HepG2 (cell line): ENCODE data around the gene COPS9. TPM values are rescaled to one million over a fixed set of nuclear protein-coding genes. Genes with fewer than 3 reads are reported as not detected.

Source experiments
- ATAC-seq: fragments of 200-7000 bp; cut with Tn5 transposase; 3 replicates; pipeline ENCODE4 v1.9.1; 2020; ENCODE audit warnings: mild to moderate bottlenecking, moderate library complexity
- BruUV-seq: library from RNA; stranded (reverse); fragments of 400-500 nt; replicated peaks from 2 replicates; lab custom pipeline; 2021; lab: Mats Ljungman, UMichigan
- CTCF ChIA-PET: fragments of 300-600 bp; formaldehyde crosslinking; extraction: SDS; loops from one replicate; lab custom pipeline; 2021; ENCODE audit warnings: low total read pairs, inconsistent platforms, low intra/inter-chr PET ratio; lab: Yijun Ruan, JAX
- POLR2A ChIA-PET: fragments of 350-600 bp; sonication (Branson Sonifier 250); formaldehyde crosslinking; loops from one replicate; lab custom pipeline; 2020; ENCODE audit warnings: antibody characterized with exemption, inconsistent platforms; lab: Yijun Ruan, JAX
- DNase-seq: peaks from one replicate; pipeline ENCODE4 v3.0.0-alpha.2; 2015; ENCODE audit warnings: low spot score
- FAIRE-seq: peaks from 3 replicates; lab custom pipeline; 2011; peaks lifted over from hg19 to GRCh38; lab: Jason Lieb, UNC
- H2AFZ ChIP-seq: one replicate; pipeline ENCODE4 v1.6.1; 2011; ENCODE audit warnings: low read length, inconsistent platforms
- H3K27ac ChIP-seq: fragments of 300-600 bp; 3 replicates; pipeline ENCODE4 v1.8.0; 2011; ENCODE audit warnings: mixed run types, mild to moderate bottlenecking, mixed read lengths, low read length, inconsistent platforms; ENCODE audit not compliant: insufficient read depth; ENCODE audit errors: extremely low read length
- H3K27me3 ChIP-seq, 2 experiments: fragments of 200-600 bp in 1 of 2; 2 replicates in 1 of 2; 3 replicates in 1 of 2; pipeline versions ENCODE4 v1.6.0 to v1.8.0; 2011; ENCODE audit warnings: low read length in 2 of 2, mild to moderate bottlenecking in 2 of 2, moderate library complexity in 2 of 2, inconsistent platforms in 1 of 2; ENCODE audit not compliant: insufficient read depth in 2 of 2, control insufficient read depth in 1 of 2
- H3K36me3 ChIP-seq, 2 experiments: fragments of 200-600 bp in 1 of 2; replicated peaks in 1 of 2; 2 replicates in 1 of 2; 3 replicates in 1 of 2; pipeline versions ENCODE4 v1.5.1 to v1.8.0; 2011; ENCODE audit warnings: low read length in 2 of 2, inconsistent platforms in 1 of 2; ENCODE audit not compliant: insufficient read depth in 2 of 2, control insufficient read depth in 1 of 2
- H3K4me1 ChIP-seq: 2 replicates; pipeline ENCODE4 v1.5.1; 2012; ENCODE audit warnings: low read length, inconsistent platforms; ENCODE audit not compliant: insufficient read depth
- H3K4me2 ChIP-seq: 2 replicates; pipeline ENCODE4 v1.6.0; 2011; ENCODE audit warnings: low read depth, low read length, inconsistent platforms
- H3K4me3 ChIP-seq, 3 experiments: fragments of 200-600 bp in 1 of 3; sonication (generic), shearing (Covaris generic) in 1 of 3; replicated peaks in 1 of 3; 2 replicates each; pipeline ENCODE4 v1.5.1; 2011 to 2016; ENCODE audit warnings: low read length in 3 of 3, inconsistent platforms in 2 of 3, low read depth in 2 of 3, mild to moderate bottlenecking in 2 of 3, control low read depth in 1 of 3, mixed read lengths in 1 of 3; ENCODE audit not compliant: insufficient read depth in 1 of 3
- H3K79me2 ChIP-seq: one replicate; pipeline ENCODE4 v1.6.1; 2011; ENCODE audit warnings: low read length, inconsistent platforms; ENCODE audit not compliant: insufficient read depth
- H3K9ac ChIP-seq: 2 replicates; pipeline ENCODE4 v1.6.0; 2011; ENCODE audit warnings: mild to moderate bottlenecking, low read depth, low read length, inconsistent platforms; ENCODE audit not compliant: insufficient read depth
- H3K9me3 ChIP-seq: 2 replicates; pipeline ENCODE4 v1.5.1; 2012; ENCODE audit warnings: mild to moderate bottlenecking, low read length
- H4K20me1 ChIP-seq: 2 replicates; pipeline ENCODE4 v1.6.0; 2011; ENCODE audit warnings: inconsistent platforms, mild to moderate bottlenecking, low read length, moderate library complexity; ENCODE audit not compliant: insufficient read depth
- AGO2 ChIP-seq: fragments of 200-400 bp; formaldehyde crosslinking; optimal IDR thresholded peaks from 2 replicates; pipeline ENCODE3; 2017; ENCODE audit warnings: mild to moderate bottlenecking, low read depth, low read length, moderate library complexity
- SETDB1 ChIP-seq: sonication (generic); formaldehyde crosslinking; IDR thresholded peaks from 2 replicates; pipeline ENCODE4 v1.5.1; 2020; ENCODE audit warnings: missing genetic modification reagents, mild to moderate bottlenecking, borderline replicate concordance
- SKIL ChIP-seq: sonication (generic); formaldehyde crosslinking; IDR thresholded peaks from 2 replicates; pipeline ENCODE4 v1.8.0; 2022; ENCODE audit warnings: missing genetic modification reagents, mild to moderate bottlenecking, moderate library complexity, borderline replicate concordance
- TRAFD1 ChIP-seq: sonication (generic); formaldehyde crosslinking; IDR thresholded peaks from 2 replicates; pipeline ENCODE4 v1.5.1; 2020; ENCODE audit warnings: missing genetic modification reagents, mild to moderate bottlenecking, borderline replicate concordance
- ZBTB7A ChIP-seq: sonication (generic); formaldehyde crosslinking; IDR thresholded peaks from 2 replicates; pipeline ENCODE4 v1.8.0; 2022; ENCODE audit warnings: mild to moderate bottlenecking, missing genetic modification reagents
- ZFP36L1 ChIP-seq: sonication (generic); formaldehyde crosslinking; IDR thresholded peaks from 2 replicates; pipeline ENCODE4 v1.8.0; 2022; ENCODE audit warnings: mild to moderate bottlenecking, missing genetic modification reagents, moderate library complexity
- ZNF724P ChIP-seq: sonication (generic); formaldehyde crosslinking; IDR thresholded peaks from 2 replicates; pipeline ENCODE4 v1.8.0; 2022; ENCODE audit warnings: missing genetic modification reagents, borderline replicate concordance
- WGBS: methylation state at CpG from one replicate; pipeline ENCODE4 v1.1.6; 2017; ENCODE audit warnings: low lambda C conversion rate; 5-methylcytosine and 5-hydroxymethylcytosine counted together
- in situ Hi-C: cut with HindIII; loops from 2 replicates; pipeline ENCODE4 v1.10.0; 2017; ENCODE audit warnings: low pct_unique_long_range_greater_than_20kb; ENCODE audit not compliant: extremely low pct_ligation_motif_present
- intact Hi-C: fragments of 100-400 bp; cut with micrococcal nuclease; formaldehyde crosslinking; loops from one replicate; pipeline ENCODE4 v1.10.0; 2022; ENCODE audit not compliant: unreplicated experiment
- polyA plus RNA-seq, 8 experiments: library from polyadenylated mRNA; depleted of rRNA in 3 of 8; stranded (reverse) in 7 of 8; unstranded in 1 of 8; fragments of >200 nt; fragmentation: Illumina TruSeq in 4 of 8; extraction: Trizol in 4 of 8; gene quantifications; 2 replicates each; pipeline versions ENCODE4 v1.2.1 to v1.2.3, GENCODE V29; 2011 to 2016; ENCODE audit warnings: low read depth in 4 of 8, missing spikeins in 1 of 8, mixed read lengths in 1 of 8; ENCODE audit not compliant: insufficient read depth in 1 of 8
- total RNA-seq, 5 experiments: library from RNA; depleted of rRNA; stranded (reverse); fragments of >200 nt; fragmentation: Illumina TruSeq; extraction: Trizol; gene quantifications; 2 replicates each; pipeline ENCODE4 v1.2.3, GENCODE V29; 2016; ENCODE audit warnings: low read depth in 1 of 5

Gene COPS9
- total and polyA plus RNA-seq, 2 of the 13 experiments (the other 11 are each of a cell fraction or from before 2014, with no cell fraction given), result 180 to 247 TPM

- DNase-seq, result no peak
- H3K9ac ChIP-seq, result no peak overlapping the region
- intact Hi-C loops (no loop called here), in situ Hi-C loops (loop anchor here (10.0 kb wide), 1 partner anchor 196 kb away; no protein-coding TSS in a partner anchor)
- no peaks in the 10 kb centered on the region for H4K20me1 ChIP-seq
- H3K9me3 ChIP-seq, result no peaks in the 10 kb centered on the region
- no peak overlapping the region for H3K4me2 ChIP-seq
- BruUV-seq, result no TSS peak
- 94% methylated on average over 23 of the region's 23 CpGs for WGBS
- FAIRE-seq, result no peak
- H3K36me3 ChIP-seq, result peaks cover 23 to 64% of the 10 kb centered on the region in 2 experiments
- CTCF ChIA-PET, result no interaction called here
- no peak overlapping the region for H3K4me3 ChIP-seq
- H3K27ac ChIP-seq, result no peak overlapping the region
- H3K4me1 ChIP-seq, result peaks cover 14% of the 10 kb centered on the region
- ATAC-seq, result no peak
- TF ChIP-seq SETDB1 (CRISPR knock-in tag), result no peak
- 0 out of 2 replicates have a peak, but pooled peaks have one; percentile 28 for TF ChIP-seq ZBTB7A
- POLR2A ChIA-PET, result no interaction called here
- H3K79me2 ChIP-seq, result peaks cover 18% of the 10 kb centered on the region
- no peaks in the 10 kb centered on the region; a peak in 1 of 5 replicates for H3K27me3 ChIP-seq
- no peak overlapping the region for H2AFZ ChIP-seq
These were observed 5.5 kb downstream of the COPS9 start for GRCh38 chr2:240130393-240131195.

- no peak for FAIRE-seq
- H3K79me2 ChIP-seq, result peaks cover 11% of the 10 kb centered on the region
- intact Hi-C loops, result no loop called here
- H2AFZ ChIP-seq, result no peak overlapping the region
- H3K9ac ChIP-seq, result no peak overlapping the region
- CTCF ChIA-PET, result no interaction called here
- H3K9me3 ChIP-seq, result no peaks in the 10 kb centered on the region
- WGBS, result 95% methylated on average over 22 of the region's 22 CpGs
- H3K27ac ChIP-seq, result no peak overlapping the region
- H3K36me3 ChIP-seq, result peaks cover 23 to 64% of the 10 kb centered on the region in 2 experiments
- no peak for ATAC-seq
- H3K4me3 ChIP-seq, result no peak overlapping the region
- POLR2A ChIA-PET, result no interaction called here
- BruUV-seq, result no TSS peak
- H3K4me1 ChIP-seq, result peaks cover 10% of the 10 kb centered on the region
- no peaks in the 10 kb centered on the region for H3K27me3 ChIP-seq
- DNase-seq, result no peak
- TF ChIP-seq ZFP36L1 (no peak), ZNF724P (CRISPR knock-in tag) (no peak), AGO2 (peak; percentile 33), TRAFD1 (CRISPR knock-in tag) (no peak), SKIL (CRISPR knock-in tag) (no peak)
- in situ Hi-C loops, result loop anchor here (10.0 kb wide), 1 partner anchor 195 kb away; no protein-coding TSS in a partner anchor
- H4K20me1 ChIP-seq, result no peaks in the 10 kb centered on the region
- H3K4me2 ChIP-seq, result no peak overlapping the region
These were observed 6.2 kb downstream of the COPS9 start for GRCh38 chr2:240129731-240130392.
